Natural killer cell (primary cell): Measurements from ENCODE around the gene ARPP21. TPM values are rescaled to one million over a fixed set of nuclear protein-coding genes. Genes with fewer than 3 reads are reported as not detected.

Experiments
- ATAC-seq, 3 donors: fragments of 150-1000 bp in 2 of 3; fragments of 200-7000 bp in 1 of 3; cut with Tn5 transposase; 1 replicate in 1 of 3; 2 replicates in 2 of 3; pipeline ENCODE4 v1.10.0; 2021; ENCODE audit warnings: mild to moderate bottlenecking in 2 of 3, moderate library complexity in 2 of 3
- DNase-seq, 2 donors: peaks; one replicate each; pipeline versions ENCODE4 v3.0.0 to v3.0.0-alpha.2; 2013 to 2021; ENCODE audit warnings: mixed read lengths in 1 of 2
- H3K27ac ChIP-seq: one replicate; pipeline ENCODE4 v1.5.1; 2013; ENCODE audit warnings: mild to moderate bottlenecking, low read length
- H3K27me3 ChIP-seq: one replicate; pipeline ENCODE4 v1.6.1; 2013; ENCODE audit warnings: low read length; ENCODE audit not compliant: control insufficient read depth, insufficient read depth
- H3K36me3 ChIP-seq: one replicate; pipeline ENCODE4 v1.6.1; 2013; ENCODE audit warnings: low read length; ENCODE audit not compliant: control insufficient read depth, insufficient read depth
- H3K4me1 ChIP-seq: one replicate; pipeline ENCODE4 v1.6.1; 2013; ENCODE audit warnings: low read length; ENCODE audit not compliant: control insufficient read depth, insufficient read depth
- H3K4me3 ChIP-seq: one replicate; pipeline ENCODE4 v1.5.1; 2013; ENCODE audit warnings: low read length
- H3K9me3 ChIP-seq: one replicate; pipeline ENCODE4 v1.6.1; 2013; ENCODE audit warnings: low read length; ENCODE audit not compliant: control insufficient read depth, insufficient read depth
- H3K27ac Mint-ChIP-seq, 2 donors: one replicate each; pipeline ENCODE4 v1.8.0; 2022; ENCODE audit warnings: mild to moderate bottlenecking in 2 of 2, mixed read lengths in 2 of 2, moderate library complexity in 1 of 2
- H3K27me3 Mint-ChIP-seq, 2 donors: one replicate each; pipeline ENCODE4 v1.8.0; 2022; ENCODE audit warnings: low read depth in 2 of 2, mixed read lengths in 2 of 2
- H3K36me3 Mint-ChIP-seq: one replicate; pipeline ENCODE4 v1.8.0; 2022; ENCODE audit warnings: mixed read lengths
- H3K4me1 Mint-ChIP-seq, 2 donors: one replicate each; pipeline ENCODE4 v1.8.0; 2022; ENCODE audit warnings: mixed read lengths in 2 of 2
- H3K4me3 Mint-ChIP-seq: one replicate; pipeline ENCODE4 v1.8.0; 2022; ENCODE audit warnings: mild to moderate bottlenecking, moderate library complexity, mixed read lengths
- H3K9me3 Mint-ChIP-seq, 2 donors: one replicate each; pipeline ENCODE4 v1.8.0; 2022; ENCODE audit warnings: mixed read lengths in 2 of 2
- CTCF ChIP-seq: fragments of 200-600 bp; IDR thresholded peaks from one replicate; pipeline ENCODE4 v1.8.0; 2022; ENCODE audit warnings: antibody characterized with exemption
- WGBS: methylation state at CpG from one replicate; pipeline ENCODE4 v1.1.7; 2013; ENCODE audit warnings: missing lambda C conversion rate; ENCODE audit not compliant: insufficient coverage; 5-methylcytosine and 5-hydroxymethylcytosine counted together
- intact Hi-C: fragments of 100-400 bp; cut with micrococcal nuclease; formaldehyde crosslinking; loops from one replicate; pipeline ENCODE4 v1.14.2; 2022
- total RNA-seq, 4 donors: library from RNA; stranded (reverse); fragments of 120-200 nt in 1 of 4; gene quantifications; one replicate each; pipeline versions ENCODE4 v1.2.3 to v1.2.4, GENCODE V29; 2013 to 2022

Gene ARPP21
- total RNA-seq, 3 donors from 2014 or later (not counting 1 experiment from before 2014, with no cell fraction given), result not detected

GRCh38 chr3:35722902-35723301 is 83.6 kb downstream of the ARPP21 start:
- intact Hi-C loops, result no loop called here
- Histone ChIP-seq H3K4me3 (no peak overlapping the region), H3K36me3 (no peaks in the 10 kb centered on the region), H3K9me3 (no peaks in the 10 kb centered on the region), H3K27me3 (no peaks in the 10 kb centered on the region), H3K27ac (no peak overlapping the region), H3K4me1 (no peaks in the 10 kb centered on the region)
- Mint-ChIP-seq H3K4me3 (no peak overlapping the region), H3K36me3 (no peaks in the 10 kb centered on the region), H3K4me1 (no peaks in the 10 kb centered on the region), H3K27ac (no peak overlapping the region), H3K9me3 (peaks cover 4 to 7% of the 10 kb centered on the region in 2 donors), H3K27me3 (no peaks in the 10 kb centered on the region)
- no peak for TF ChIP-seq CTCF
- DNase-seq, result no peak
- ATAC-seq, result no peak

GRCh38 chr3:35723480-35724097 is 84.3 kb downstream of the ARPP21 start:
- Mint-ChIP-seq H3K36me3 (no peaks in the 10 kb centered on the region), H3K4me1 (no peaks in the 10 kb centered on the region), H3K27ac (no peak overlapping the region), H3K4me3 (no peak overlapping the region), H3K9me3 (peaks cover 4 to 7% of the 10 kb centered on the region in 2 donors), H3K27me3 (no peaks in the 10 kb centered on the region)
- intact Hi-C loops, result no loop called here
- Histone ChIP-seq H3K27ac (no peak overlapping the region), H3K4me3 (no peak overlapping the region), H3K9me3 (no peaks in the 10 kb centered on the region), H3K36me3 (no peaks in the 10 kb centered on the region), H3K4me1 (no peaks in the 10 kb centered on the region), H3K27me3 (no peaks in the 10 kb centered on the region)
- DNase-seq (no peak), ATAC-seq (no peak)
- TF ChIP-seq CTCF, result no peak

GRCh38 chr3:35724106-35724505 is 84.8 kb downstream of the ARPP21 start:
- H3K36me3 ChIP-seq, result no peaks in the 10 kb centered on the region
- H3K9me3 Mint-ChIP-seq, result peaks cover 2 to 7% of the 10 kb centered on the region in 2 donors
- no peaks in the 10 kb centered on the region for H3K27me3 Mint-ChIP-seq
- no peak overlapping the region for H3K4me3 Mint-ChIP-seq
- no peaks in the 10 kb centered on the region for H3K9me3 ChIP-seq
- ATAC-seq, result no peak
- DNase-seq, result no peak
- no peak for TF ChIP-seq CTCF
- no peak overlapping the region for H3K4me3 ChIP-seq
- H3K27ac Mint-ChIP-seq, result no peak overlapping the region
- no peaks in the 10 kb centered on the region for H3K4me1 Mint-ChIP-seq
- H3K27me3 ChIP-seq, result no peaks in the 10 kb centered on the region
- H3K4me1 ChIP-seq, result no peaks in the 10 kb centered on the region
- intact Hi-C loops, result no loop called here
- 76% methylated on average over 4 of the region's 4 CpGs for WGBS
- no peaks in the 10 kb centered on the region for H3K36me3 Mint-ChIP-seq
- H3K27ac ChIP-seq, result no peak overlapping the region

GRCh38 chr3:35727179-35727578 is 87.9 kb downstream of the ARPP21 start:
- Mint-ChIP-seq H3K9me3 (peaks cover 2 to 7% of the 10 kb centered on the region in 2 donors), H3K27me3 (no peaks in the 10 kb centered on the region), H3K36me3 (no peaks in the 10 kb centered on the region), H3K4me3 (no peak overlapping the region), H3K4me1 (no peaks in the 10 kb centered on the region), H3K27ac (no peak overlapping the region)
- no peak for DNase-seq
- Histone ChIP-seq H3K4me3 (no peak overlapping the region), H3K9me3 (no peaks in the 10 kb centered on the region), H3K27me3 (no peaks in the 10 kb centered on the region), H3K36me3 (no peaks in the 10 kb centered on the region), H3K27ac (no peak overlapping the region), H3K4me1 (no peaks in the 10 kb centered on the region)
- no peak for ATAC-seq
- no peak for TF ChIP-seq CTCF
- 87% methylated on average over 3 of the region's 3 CpGs for WGBS
- intact Hi-C loops, result no loop called here
